Measurements from ENCODE around the gene FLAD1.

GRCh38 chr1:155029513-155030242 is 46.5 kb downstream of the FLAD1 start:
- TF ChIP-seq CTCF (IDR thresholded peaks at IDR 0.05) (no peak), REST (IDR thresholded peaks at IDR 0.05) (no peak), JUNB (IDR thresholded peaks at IDR 0.05) (no peak), FOSL2 (IDR thresholded peaks at IDR 0.05) (no peak), FOSL2 (CRISPR knock-in tag; IDR thresholded peaks at IDR 0.05) (no peak), RAD21 (conservative IDR thresholded peaks at IDR 0.05 in 1 of 2, IDR thresholded peaks at IDR 0.05 in 1 of 2) (no peak)
